Adrenal gland (tissue), 5 donors: ENCODE measurements around the gene RAB5B.

Source experiments
- CTCF ChIP-seq, 6 experiments: fragments of 450-650 bp in 4 of 6; fragments of 200-600 bp in 2 of 6; sonication (generic) in 1 of 6; IDR thresholded peaks; 1 replicate in 5 of 6; 2 replicates in 1 of 6; pipeline versions ENCODE4 v1.5.1 to v1.8.0; 2016 to 2021; ENCODE audit warnings: antibody characterized with exemption in 6 of 6, mild to moderate bottlenecking in 2 of 6, moderate library complexity in 1 of 6
- POLR2A ChIP-seq, 2 donors: fragments of 450-650 bp; IDR thresholded peaks; one replicate each; pipeline ENCODE4 v1.6.1; 2017; ENCODE audit warnings: antibody characterized with exemption in 2 of 2, mild to moderate bottlenecking in 2 of 2, moderate library complexity in 1 of 2
- donor health status: DM: no; HTN: no; CAD: no.

GRCh38 chr12:56041552-56042429 lies 67.9 kb downstream of the RAB5B start, which contains the start of gene RPS26:
- TF ChIP-seq CTCF (IDR thresholded peaks at IDR 0.05) (peak; percentile 15 to 54 (median 31)), POLR2A (IDR thresholded peaks at IDR 0.05) (peak; percentile 95 to 97)
